Hepatocyte (in vitro differentiated cells): ENCODE results near the gene RNF115.

ENCODE experiments used
- EZH2 ChIP-seq: fragments of 200-600 bp; sonication (generic); IDR thresholded peaks from 2 replicates; pipeline ENCODE4 v1.6.1; 2016; ENCODE audit warnings: antibody characterized with exemption, mild to moderate bottlenecking, borderline replicate concordance
- EZH2phosphoT487 ChIP-seq: fragments of 200-600 bp; sonication (generic); IDR thresholded peaks from one replicate; pipeline ENCODE4 v1.6.1; 2018; ENCODE audit warnings: antibody characterized with exemption, mild to moderate bottlenecking, low read depth, moderate library complexity; ENCODE audit not compliant: unreplicated experiment, severe bottlenecking
- TF ChIP-seq, protein P1 (sequence below): fragments of 200-600 bp; sonication (generic); IDR thresholded peaks from 2 replicates; pipeline ENCODE4 v1.5.1; 2016; ENCODE audit warnings: antibody characterized with exemption, mild to moderate bottlenecking; ENCODE audit not compliant: poor library complexity

DNA sequence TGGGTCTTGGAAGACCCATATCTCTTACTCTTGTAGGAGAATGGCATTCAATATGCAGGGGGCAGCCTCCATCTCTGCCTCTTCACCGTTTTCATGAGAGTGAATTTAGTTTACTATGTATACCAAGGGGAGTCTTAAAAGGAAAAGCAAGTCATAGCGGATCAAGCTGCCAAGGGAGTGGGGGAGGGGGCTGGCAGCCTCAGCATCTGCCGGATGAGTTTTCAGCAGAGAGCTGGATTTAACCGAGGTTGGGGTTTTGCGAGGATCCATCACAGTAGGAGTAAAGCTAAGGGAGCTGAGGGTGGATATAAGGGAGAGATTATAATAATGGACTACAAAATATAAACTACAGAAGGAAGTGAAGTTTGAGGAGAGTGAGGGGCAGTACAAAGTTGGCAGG, 94.7 kb downstream of the RNF115 start:
- TF ChIP-seq, protein P1, sequence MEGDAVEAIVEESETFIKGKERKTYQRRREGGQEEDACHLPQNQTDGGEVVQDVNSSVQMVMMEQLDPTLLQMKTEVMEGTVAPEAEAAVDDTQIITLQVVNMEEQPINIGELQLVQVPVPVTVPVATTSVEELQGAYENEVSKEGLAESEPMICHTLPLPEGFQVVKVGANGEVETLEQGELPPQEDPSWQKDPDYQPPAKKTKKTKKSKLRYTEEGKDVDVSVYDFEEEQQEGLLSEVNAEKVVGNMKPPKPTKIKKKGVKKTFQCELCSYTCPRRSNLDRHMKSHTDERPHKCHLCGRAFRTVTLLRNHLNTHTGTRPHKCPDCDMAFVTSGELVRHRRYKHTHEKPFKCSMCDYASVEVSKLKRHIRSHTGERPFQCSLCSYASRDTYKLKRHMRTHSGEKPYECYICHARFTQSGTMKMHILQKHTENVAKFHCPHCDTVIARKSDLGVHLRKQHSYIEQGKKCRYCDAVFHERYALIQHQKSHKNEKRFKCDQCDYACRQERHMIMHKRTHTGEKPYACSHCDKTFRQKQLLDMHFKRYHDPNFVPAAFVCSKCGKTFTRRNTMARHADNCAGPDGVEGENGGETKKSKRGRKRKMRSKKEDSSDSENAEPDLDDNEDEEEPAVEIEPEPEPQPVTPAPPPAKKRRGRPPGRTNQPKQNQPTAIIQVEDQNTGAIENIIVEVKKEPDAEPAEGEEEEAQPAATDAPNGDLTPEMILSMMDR = no peak
- TF ChIP-seq EZH2phosphoT487 (no peak), EZH2 (no peak)
